ENCODE measurements around the gene FBXW11.

GRCh38 chr5:172035049-172035448 is 28.6 kb upstream of the FBXW11 start:
- TF ChIP-seq POLR2AphosphoS5 (IDR thresholded peaks at IDR 0.05), result no peak
- no peak for TF ChIP-seq TAF1 (IDR thresholded peaks at IDR 0.05; ENCODE audit: low read depth)
- no peak for TF ChIP-seq CTCF (IDR thresholded peaks at IDR 0.05; ENCODE audit: poor library complexity, severe bottlenecking)
- TF ChIP-seq, protein P1, sequence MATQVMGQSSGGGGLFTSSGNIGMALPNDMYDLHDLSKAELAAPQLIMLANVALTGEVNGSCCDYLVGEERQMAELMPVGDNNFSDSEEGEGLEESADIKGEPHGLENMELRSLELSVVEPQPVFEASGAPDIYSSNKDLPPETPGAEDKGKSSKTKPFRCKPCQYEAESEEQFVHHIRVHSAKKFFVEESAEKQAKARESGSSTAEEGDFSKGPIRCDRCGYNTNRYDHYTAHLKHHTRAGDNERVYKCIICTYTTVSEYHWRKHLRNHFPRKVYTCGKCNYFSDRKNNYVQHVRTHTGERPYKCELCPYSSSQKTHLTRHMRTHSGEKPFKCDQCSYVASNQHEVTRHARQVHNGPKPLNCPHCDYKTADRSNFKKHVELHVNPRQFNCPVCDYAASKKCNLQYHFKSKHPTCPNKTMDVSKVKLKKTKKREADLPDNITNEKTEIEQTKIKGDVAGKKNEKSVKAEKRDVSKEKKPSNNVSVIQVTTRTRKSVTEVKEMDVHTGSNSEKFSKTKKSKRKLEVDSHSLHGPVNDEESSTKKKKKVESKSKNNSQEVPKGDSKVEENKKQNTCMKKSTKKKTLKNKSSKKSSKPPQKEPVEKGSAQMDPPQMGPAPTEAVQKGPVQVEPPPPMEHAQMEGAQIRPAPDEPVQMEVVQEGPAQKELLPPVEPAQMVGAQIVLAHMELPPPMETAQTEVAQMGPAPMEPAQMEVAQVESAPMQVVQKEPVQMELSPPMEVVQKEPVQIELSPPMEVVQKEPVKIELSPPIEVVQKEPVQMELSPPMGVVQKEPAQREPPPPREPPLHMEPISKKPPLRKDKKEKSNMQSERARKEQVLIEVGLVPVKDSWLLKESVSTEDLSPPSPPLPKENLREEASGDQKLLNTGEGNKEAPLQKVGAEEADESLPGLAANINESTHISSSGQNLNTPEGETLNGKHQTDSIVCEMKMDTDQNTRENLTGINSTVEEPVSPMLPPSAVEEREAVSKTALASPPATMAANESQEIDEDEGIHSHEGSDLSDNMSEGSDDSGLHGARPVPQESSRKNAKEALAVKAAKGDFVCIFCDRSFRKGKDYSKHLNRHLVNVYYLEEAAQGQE (IDR thresholded peaks at IDR 0.05; ENCODE audit: borderline replicate concordance), result no peak
- no peak for TF ChIP-seq EP300 (conservative IDR thresholded peaks at IDR 0.05; ENCODE audit: poor library complexity, severe bottlenecking)
- TF ChIP-seq MXI1 (conservative IDR thresholded peaks at IDR 0.05; ENCODE audit: poor library complexity, severe bottlenecking), result no peak
